ES-I3 (cell line): ENCODE measurements around the gene GTF2A1L.
"Not testable (repeated sequence)": the region's sequence is repeated elsewhere in the genome, so short reads cannot be mapped to it uniquely, and the experiment has no call there.

Source experiments
- H3K36me3 ChIP-seq: 2 replicates; pipeline ENCODE4 v1.6.1; 2013; ENCODE audit warnings: mild to moderate bottlenecking, low read length, control low read depth, moderate library complexity; ENCODE audit not compliant: insufficient read depth
- H3K4me1 ChIP-seq: 2 replicates; pipeline ENCODE4 v1.6.1; 2013; ENCODE audit warnings: mild to moderate bottlenecking, control low read depth, low read length; ENCODE audit not compliant: insufficient read depth
- H3K9ac ChIP-seq: 2 replicates; pipeline ENCODE4 v1.6.1; 2013; ENCODE audit warnings: low read depth, mild to moderate bottlenecking, low read length, moderate library complexity
- H3K9me3 ChIP-seq: 2 replicates; pipeline ENCODE4 v1.6.1; 2013; ENCODE audit warnings: mild to moderate bottlenecking, low read length, moderate library complexity; ENCODE audit not compliant: control insufficient read depth, insufficient read depth

Gene GTF2A1L

GRCh38 chr2:48592067-48592466, 25.6 kb upstream of the GTF2A1L start:
- Histone ChIP-seq H3K9ac (no peak overlapping the region), H3K4me1 (no peaks in the 10 kb centered on the region), H3K9me3 (no peaks in the 10 kb centered on the region), H3K36me3 (no peaks in the 10 kb centered on the region)

GRCh38 chr2:48596751-48597150, 20.9 kb upstream of the GTF2A1L start:
- not testable (repeated sequence) for H3K9me3 ChIP-seq

GRCh38 chr2:48597492-48597891, 20.2 kb upstream of the GTF2A1L start:
- Histone ChIP-seq H3K4me1 (no peaks in the 10 kb centered on the region; the same call in 1 of the 2 replicates), H3K9me3 (no peaks in the 10 kb centered on the region), H3K9ac (no peak overlapping the region), H3K36me3 (no peaks in the 10 kb centered on the region)

More at GRCh38 chr2:48596751-48597150, 20.9 kb upstream of the GTF2A1L start:
- not testable (repeated sequence) for H3K4me1 ChIP-seq, H3K36me3 ChIP-seq, H3K9ac ChIP-seq

GRCh38 chr2:48600204-48600813, 17.3 kb upstream of the GTF2A1L start:
- H3K9ac ChIP-seq = no peak overlapping the region
- no peaks in the 10 kb centered on the region; the same call in 1 of the 2 replicates for H3K4me1 ChIP-seq
- H3K36me3 ChIP-seq = no peaks in the 10 kb centered on the region
- H3K9me3 ChIP-seq = no peaks in the 10 kb centered on the region

- H3K9ac ChIP-seq = no peak overlapping the region
- H3K4me1 ChIP-seq = no peaks in the 10 kb centered on the region; the same call in 1 of the 2 replicates
- H3K9me3 ChIP-seq = no peaks in the 10 kb centered on the region
- no peaks in the 10 kb centered on the region for H3K36me3 ChIP-seq
Observed at GRCh38 chr2:48600917-48601316, 16.7 kb upstream of the GTF2A1L start.

- H3K9me3 ChIP-seq = no peaks in the 10 kb centered on the region
- H3K36me3 ChIP-seq = no peaks in the 10 kb centered on the region
- no peak overlapping the region for H3K9ac ChIP-seq
- H3K4me1 ChIP-seq = no peaks in the 10 kb centered on the region; the same call in 1 of the 2 replicates
Observed at GRCh38 chr2:48601349-48601748, 16.3 kb upstream of the GTF2A1L start.

- no peaks in the 10 kb centered on the region for H3K9me3 ChIP-seq
- no peaks in the 10 kb centered on the region for H3K36me3 ChIP-seq
- H3K4me1 ChIP-seq = no peaks in the 10 kb centered on the region; the same call in 1 of the 2 replicates
- no peak overlapping the region for H3K9ac ChIP-seq
Observed at GRCh38 chr2:48605482-48606175, 12.0 kb upstream of the GTF2A1L start.

GRCh38 chr2:48607307-48608014, 10.2 kb upstream of the GTF2A1L start:
- H3K9me3 ChIP-seq = no peaks in the 10 kb centered on the region
- no peaks in the 10 kb centered on the region for H3K36me3 ChIP-seq
- H3K4me1 ChIP-seq = no peaks in the 10 kb centered on the region
- H3K9ac ChIP-seq = no peak overlapping the region

- Histone ChIP-seq H3K36me3 (no peaks in the 10 kb centered on the region), H3K9me3 (peaks cover 4% of the 10 kb centered on the region; the same call in 1 of the 2 replicates), H3K9ac (no peak overlapping the region), H3K4me1 (no peaks in the 10 kb centered on the region)
Observed at GRCh38 chr2:48613211-48613610, 4.4 kb upstream of the GTF2A1L start.

GRCh38 chr2:48614581-48614980, 3.1 kb upstream of the GTF2A1L start:
- H3K9ac ChIP-seq, H3K4me1 ChIP-seq, H3K36me3 ChIP-seq, H3K9me3 ChIP-seq: not testable (repeated sequence)

- H3K9me3 ChIP-seq = no peaks in the 10 kb centered on the region; the same call in 1 of the 2 replicates
- H3K36me3 ChIP-seq = no peaks in the 10 kb centered on the region
- H3K4me1 ChIP-seq = no peaks in the 10 kb centered on the region
- no peak overlapping the region for H3K9ac ChIP-seq
Observed at GRCh38 chr2:48619526-48619925, 1.9 kb downstream of the GTF2A1L start.

GRCh38 chr2:48620604-48621003, 2.9 kb downstream of the GTF2A1L start:
- no peak overlapping the region for H3K9ac ChIP-seq
- H3K36me3 ChIP-seq = no peaks in the 10 kb centered on the region
- H3K4me1 ChIP-seq = no peaks in the 10 kb centered on the region
- no peaks in the 10 kb centered on the region; the same call in none of the 2 replicates for H3K9me3 ChIP-seq

- H3K4me1 ChIP-seq, H3K9me3 ChIP-seq, H3K36me3 ChIP-seq, H3K9ac ChIP-seq: not testable (repeated sequence)
Observed at GRCh38 chr2:48622691-48623090, 5.0 kb downstream of the GTF2A1L start.

GRCh38 chr2:48624696-48625095, 7.0 kb downstream of the GTF2A1L start:
- no peak overlapping the region for H3K9ac ChIP-seq
- H3K36me3 ChIP-seq = no peaks in the 10 kb centered on the region
- no peaks in the 10 kb centered on the region for H3K4me1 ChIP-seq
- H3K9me3 ChIP-seq = peaks cover 5% of the 10 kb centered on the region; the same call in 1 of the 2 replicates

GRCh38 chr2:48626047-48626446, 8.4 kb downstream of the GTF2A1L start:
- no peak overlapping the region for H3K9ac ChIP-seq
- H3K4me1 ChIP-seq = no peaks in the 10 kb centered on the region
- peaks cover 5% of the 10 kb centered on the region; the same call in 1 of the 2 replicates for H3K9me3 ChIP-seq
- H3K36me3 ChIP-seq = no peaks in the 10 kb centered on the region
